Testis (tissue), 3 donors: Measurements from ENCODE around the gene ETS1. TPM values are rescaled to one million over a fixed set of nuclear protein-coding genes. Genes with fewer than 3 reads are reported as not detected.
A peak's percentile ranks its signal among the peaks of the same experiment; 100 is the strongest.

Experiments used
- DNase-seq: peaks from one replicate; pipeline ENCODE4 v3.0.0-alpha.2; 2019
- H3K27ac ChIP-seq, 2 donors: fragments of 200-600 bp; sonication (generic); one replicate each; pipeline ENCODE4 v1.5.1; 2019
- H3K27me3 ChIP-seq: fragments of 200-600 bp; sonication (generic); one replicate; pipeline ENCODE4 v1.5.1; 2019
- H3K36me3 ChIP-seq: fragments of 200-600 bp; sonication (generic); one replicate; pipeline ENCODE4 v1.5.1; 2017; ENCODE audit warnings: low read depth; ENCODE audit errors: missing control alignments
- H3K4me1 ChIP-seq: fragments of 200-600 bp; sonication (generic); one replicate; pipeline ENCODE4 v1.5.1; 2019
- H3K4me3 ChIP-seq, 2 donors: fragments of 200-600 bp; sonication (generic); one replicate each; pipeline ENCODE4 v1.5.1; 2017 to 2019
- H3K9me3 ChIP-seq: fragments of 200-600 bp; sonication (generic); one replicate; pipeline ENCODE4 v1.5.1; 2017
- CTCF ChIP-seq, 3 experiments: fragments of 450-650 bp in 2 of 3; fragments of 200-600 bp in 1 of 3; sonication (generic) in 1 of 3; IDR thresholded peaks; one replicate each; pipeline ENCODE4 v1.5.1; 2016 to 2019; ENCODE audit warnings: antibody characterized with exemption in 3 of 3, mild to moderate bottlenecking in 2 of 3, moderate library complexity in 1 of 3
- POLR2A ChIP-seq: fragments of 450-650 bp; IDR thresholded peaks from one replicate; pipeline ENCODE4 v1.6.1; 2017; ENCODE audit warnings: antibody characterized with exemption, mild to moderate bottlenecking, moderate library complexity
- whole genome bisulfite sequencing, 2 donors: methylation state at CpG; one replicate each; pipeline ENCODE4 v1.1.5; 2018; 5-methylcytosine and 5-hydroxymethylcytosine counted together
- intact Hi-C: fragments of 100-400 bp; cut with DNase I; formaldehyde crosslinking; loops from one replicate; pipeline ENCODE4 v1.15.1; 2023; ENCODE audit warnings: low total_unique reads
- polyA plus RNA-seq: library from polyadenylated mRNA; stranded (reverse); fragments of 350-450 nt; fragmentation: Illumina TruSeq; extraction: RNeasy Lipid Tissue Mini Kit (QIAGEN cat#74804); gene quantifications from one replicate; pipeline ENCODE4 v1.2.3, GENCODE V29; 2014; ENCODE audit warnings: low read depth, low replicate concordance; ENCODE audit not compliant: insufficient read depth
- total RNA-seq, 2 donors: library from RNA; depleted of rRNA; stranded (reverse); fragments of >200 nt; gene quantifications; one replicate each; pipeline ENCODE4 v1.2.3, GENCODE V29; 2016

ETS1 gene
- total and polyA plus RNA-seq, 3 donors from 2014 or later = 15.1 to 21.1 (median 15.3) TPM

GRCh38 chr11:128588093-128588492 is 735 bp upstream of the ETS1 start:
- no peak overlapping the region for H3K4me3 ChIP-seq
- H3K27me3 ChIP-seq = no peaks in the 10 kb centered on the region
- no peaks in the 10 kb centered on the region for H3K36me3 ChIP-seq
- WGBS, 2 donors = 67 to 79% methylated on average over 1 of the region's 1 CpG
- H3K9me3 ChIP-seq = no peaks in the 10 kb centered on the region
- intact Hi-C loops = no loop called here
- H3K27ac ChIP-seq = no peak overlapping the region
- no peak for DNase-seq
- H3K4me1 ChIP-seq = peaks cover 4% of the 10 kb centered on the region
- no peak for TF ChIP-seq POLR2A
- TF ChIP-seq CTCF (IDR thresholded peaks at IDR 0.05) = no peak

- intact Hi-C loops = no loop called here
- Histone ChIP-seq H3K9me3 (no peaks in the 10 kb centered on the region), H3K27ac (no peak overlapping the region), H3K4me1 (peaks cover 4% of the 10 kb centered on the region), H3K36me3 (no peaks in the 10 kb centered on the region), H3K4me3 (no peak overlapping the region), H3K27me3 (no peaks in the 10 kb centered on the region)
- TF ChIP-seq POLR2A (no peak), CTCF (IDR thresholded peaks at IDR 0.05) (no peak)
- DNase-seq = no peak
- 52 to 66% methylated on average over 7 of the region's 7 CpGs for whole genome bisulfite sequencing, 2 donors
Observed at GRCh38 chr11:128586689-128587088, 669 bp downstream of the ETS1 start.

GRCh38 chr11:128585498-128586238 is 1.7 kb downstream of the ETS1 start:
- DNase-seq = no peak
- Histone ChIP-seq H3K27me3 (no peaks in the 10 kb centered on the region), H3K9me3 (no peaks in the 10 kb centered on the region), H3K27ac (no peak overlapping the region), H3K4me1 (peaks cover 4% of the 10 kb centered on the region), H3K4me3 (peak overlapping the region in 1 of 2 donors; percentile 24), H3K36me3 (no peaks in the 10 kb centered on the region)
- 62 to 64% methylated on average over 14 of the region's 14 CpGs for WGBS, 2 donors
- intact Hi-C loops = no loop called here
- no peak for TF ChIP-seq CTCF (IDR thresholded peaks at IDR 0.05)
- TF ChIP-seq POLR2A = no peak

GRCh38 chr11:128584253-128584652 is 3.1 kb downstream of the ETS1 start:
- intact Hi-C loops = no loop called here
- H3K27ac ChIP-seq = no peak overlapping the region
- TF ChIP-seq CTCF (IDR thresholded peaks at IDR 0.05) (no peak), POLR2A (no peak)
- no peaks in the 10 kb centered on the region for H3K36me3 ChIP-seq
- WGBS, 2 donors = 81 to 90% methylated on average over 3 of the region's 3 CpGs
- DNase-seq = no peak
- no peak overlapping the region for H3K4me3 ChIP-seq
- H3K4me1 ChIP-seq = peaks cover 4% of the 10 kb centered on the region
- no peaks in the 10 kb centered on the region for H3K9me3 ChIP-seq
- no peaks in the 10 kb centered on the region for H3K27me3 ChIP-seq
